Measurements from ENCODE around the gene JPH2. TPM values are rescaled to one million over a fixed set of nuclear protein-coding genes. Genes with fewer than 3 reads are reported as not detected.

JPH2 gene
- total RNA-seq, 1 donor from 2014 or later, result 2.9 TPM

DNA sequence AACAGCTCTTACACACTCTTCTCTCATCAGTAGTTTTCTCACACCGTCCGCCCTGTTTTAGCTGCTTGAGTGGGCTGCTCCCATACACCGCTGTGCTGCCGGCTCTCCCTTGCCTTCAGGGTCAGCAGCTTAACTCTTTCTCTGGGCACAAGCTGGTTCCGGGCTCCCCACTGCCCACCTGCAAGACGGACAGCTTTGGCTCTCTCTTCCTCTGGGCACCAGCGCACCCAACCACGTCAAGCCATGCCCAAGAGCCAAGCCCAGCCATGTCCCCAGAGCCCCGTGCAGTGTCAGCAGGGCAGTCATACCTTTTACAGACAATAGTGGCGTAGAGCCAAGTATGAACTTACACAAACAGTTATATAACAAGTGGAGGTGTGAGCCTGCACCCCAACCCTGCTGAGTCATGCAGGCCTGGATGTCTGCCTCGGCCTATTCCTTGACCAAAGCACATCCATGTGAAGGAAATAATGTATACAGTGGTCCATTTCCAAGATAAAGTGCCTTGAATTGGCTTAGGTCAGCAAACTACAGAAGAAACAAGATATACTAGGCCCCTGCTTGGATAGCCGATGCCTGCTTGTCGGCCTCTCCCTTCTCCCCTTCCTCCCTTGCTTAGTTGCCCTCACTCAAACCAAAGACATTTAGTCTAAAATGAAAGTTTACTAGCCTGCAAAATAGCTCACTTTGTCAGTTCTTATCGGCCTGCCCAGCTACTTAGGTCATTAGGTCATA is 89.3 kb downstream of the JPH2 start:
- no peak for DNase-seq (ENCODE audit: low read depth)
- TF ChIP-seq, protein P1, sequence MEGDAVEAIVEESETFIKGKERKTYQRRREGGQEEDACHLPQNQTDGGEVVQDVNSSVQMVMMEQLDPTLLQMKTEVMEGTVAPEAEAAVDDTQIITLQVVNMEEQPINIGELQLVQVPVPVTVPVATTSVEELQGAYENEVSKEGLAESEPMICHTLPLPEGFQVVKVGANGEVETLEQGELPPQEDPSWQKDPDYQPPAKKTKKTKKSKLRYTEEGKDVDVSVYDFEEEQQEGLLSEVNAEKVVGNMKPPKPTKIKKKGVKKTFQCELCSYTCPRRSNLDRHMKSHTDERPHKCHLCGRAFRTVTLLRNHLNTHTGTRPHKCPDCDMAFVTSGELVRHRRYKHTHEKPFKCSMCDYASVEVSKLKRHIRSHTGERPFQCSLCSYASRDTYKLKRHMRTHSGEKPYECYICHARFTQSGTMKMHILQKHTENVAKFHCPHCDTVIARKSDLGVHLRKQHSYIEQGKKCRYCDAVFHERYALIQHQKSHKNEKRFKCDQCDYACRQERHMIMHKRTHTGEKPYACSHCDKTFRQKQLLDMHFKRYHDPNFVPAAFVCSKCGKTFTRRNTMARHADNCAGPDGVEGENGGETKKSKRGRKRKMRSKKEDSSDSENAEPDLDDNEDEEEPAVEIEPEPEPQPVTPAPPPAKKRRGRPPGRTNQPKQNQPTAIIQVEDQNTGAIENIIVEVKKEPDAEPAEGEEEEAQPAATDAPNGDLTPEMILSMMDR (conservative IDR thresholded peaks at IDR 0.05; ENCODE audit: low read depth, low read length), result no peak
- no peak overlapping the region for H3K4me3 ChIP-seq (ENCODE audit: low read depth, low read length)

GRCh38 chr20:44095831-44096230 is 91.2 kb downstream of the JPH2 start:
- DNase-seq (ENCODE audit: low read depth), result no peak
- H3K4me3 ChIP-seq (ENCODE audit: low read depth, low read length), result no peak overlapping the region
- TF ChIP-seq, protein P1 (conservative IDR thresholded peaks at IDR 0.05; ENCODE audit: low read depth, low read length), result no peak

- TF ChIP-seq, protein P1 (conservative IDR thresholded peaks at IDR 0.05; ENCODE audit: low read depth, low read length), result no peak
Observed at GRCh38 chr20:44093249-44093582, 93.8 kb downstream of the JPH2 start.

GRCh38 chr20:44092551-44093248 is 94.3 kb downstream of the JPH2 start:
- TF ChIP-seq, protein P1 (conservative IDR thresholded peaks at IDR 0.05; ENCODE audit: low read depth, low read length), result peak; percentile 72
- DNase-seq (ENCODE audit: low read depth), result no peak
- no peak overlapping the region for H3K4me3 ChIP-seq (ENCODE audit: low read depth, low read length)

More at GRCh38 chr20:44093249-44093582, 93.8 kb downstream of the JPH2 start:
- no peak overlapping the region for H3K4me3 ChIP-seq (ENCODE audit: low read depth, low read length)
- no peak for DNase-seq (ENCODE audit: low read depth)

DNA sequence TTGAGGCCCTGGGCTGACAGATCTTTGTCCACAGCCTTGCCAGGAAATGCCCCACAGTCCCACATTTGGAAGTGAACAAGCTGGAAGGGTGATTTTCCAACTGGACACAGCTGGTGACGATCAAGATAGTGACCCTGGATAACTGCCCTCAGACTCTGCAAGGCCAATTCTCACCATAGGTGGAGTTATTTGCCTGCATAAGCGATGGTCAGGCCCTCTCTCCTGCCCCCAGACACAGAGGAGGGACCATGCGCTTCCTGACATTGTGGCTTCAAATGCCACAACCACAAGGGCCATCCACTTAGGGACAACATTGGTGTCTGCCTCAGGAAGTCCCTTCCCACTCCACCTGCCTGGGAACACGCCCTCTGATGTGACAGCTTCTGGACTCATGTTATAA is 96.0 kb downstream of the JPH2 start:
- H3K4me3 ChIP-seq (ENCODE audit: low read depth, low read length), result no peak overlapping the region
- TF ChIP-seq, protein P1 (conservative IDR thresholded peaks at IDR 0.05; ENCODE audit: low read depth, low read length), result no peak
- DNase-seq (ENCODE audit: low read depth), result no peak

DNA sequence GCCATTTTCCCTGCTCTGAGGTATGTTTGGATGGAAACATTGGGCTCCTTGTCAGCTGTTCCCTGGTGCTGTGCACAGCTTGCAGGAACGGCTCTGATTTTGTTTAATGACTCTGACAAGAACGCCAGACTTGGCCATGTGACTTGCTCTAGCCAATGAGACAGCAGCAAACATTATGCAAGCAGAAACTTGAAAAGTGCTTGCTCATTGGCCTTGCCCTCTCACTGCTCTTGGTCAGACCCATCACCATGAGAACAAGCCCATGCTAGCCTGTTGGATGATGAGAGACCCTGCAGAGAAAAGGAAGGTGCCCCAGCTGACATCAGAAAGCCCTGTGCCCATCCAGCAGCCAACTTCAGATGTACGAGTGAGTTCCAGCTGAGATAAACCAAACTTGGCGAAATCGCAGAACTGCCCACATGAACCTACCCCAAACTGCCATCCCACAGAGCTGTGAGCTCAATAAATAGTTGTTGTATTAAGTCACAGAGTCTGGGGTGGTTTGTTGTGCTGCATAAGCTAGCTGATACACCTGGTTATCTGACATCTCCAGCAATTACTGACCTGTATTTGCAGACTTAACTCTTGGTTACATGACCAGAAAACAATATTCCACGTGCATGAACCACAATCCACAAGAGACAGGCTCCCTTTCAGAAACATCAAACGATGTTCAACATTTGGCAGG is 96.9 kb downstream of the JPH2 start:
- no peak for DNase-seq (ENCODE audit: low read depth)

More for the DNA sequence above, 96.9 kb downstream of the JPH2 start:
- H3K4me3 ChIP-seq (ENCODE audit: low read depth, low read length), result no peak overlapping the region
- TF ChIP-seq, protein P1 (conservative IDR thresholded peaks at IDR 0.05; ENCODE audit: low read depth, low read length), result no peak
